COLO668 (cell line): Measurements from ENCODE around the gene DNAAF1.
"Not testable (repeated sequence)": the region's sequence is repeated elsewhere in the genome, so short reads cannot be mapped to it uniquely, and the experiment has no call there.

ENCODE experiments used
- DNase-seq: peaks from one replicate; lab custom pipeline; 2025; ENCODE audit not compliant: unreplicated experiment; lab: John Stamatoyannopoulos, UW

Gene DNAAF1

DNA sequence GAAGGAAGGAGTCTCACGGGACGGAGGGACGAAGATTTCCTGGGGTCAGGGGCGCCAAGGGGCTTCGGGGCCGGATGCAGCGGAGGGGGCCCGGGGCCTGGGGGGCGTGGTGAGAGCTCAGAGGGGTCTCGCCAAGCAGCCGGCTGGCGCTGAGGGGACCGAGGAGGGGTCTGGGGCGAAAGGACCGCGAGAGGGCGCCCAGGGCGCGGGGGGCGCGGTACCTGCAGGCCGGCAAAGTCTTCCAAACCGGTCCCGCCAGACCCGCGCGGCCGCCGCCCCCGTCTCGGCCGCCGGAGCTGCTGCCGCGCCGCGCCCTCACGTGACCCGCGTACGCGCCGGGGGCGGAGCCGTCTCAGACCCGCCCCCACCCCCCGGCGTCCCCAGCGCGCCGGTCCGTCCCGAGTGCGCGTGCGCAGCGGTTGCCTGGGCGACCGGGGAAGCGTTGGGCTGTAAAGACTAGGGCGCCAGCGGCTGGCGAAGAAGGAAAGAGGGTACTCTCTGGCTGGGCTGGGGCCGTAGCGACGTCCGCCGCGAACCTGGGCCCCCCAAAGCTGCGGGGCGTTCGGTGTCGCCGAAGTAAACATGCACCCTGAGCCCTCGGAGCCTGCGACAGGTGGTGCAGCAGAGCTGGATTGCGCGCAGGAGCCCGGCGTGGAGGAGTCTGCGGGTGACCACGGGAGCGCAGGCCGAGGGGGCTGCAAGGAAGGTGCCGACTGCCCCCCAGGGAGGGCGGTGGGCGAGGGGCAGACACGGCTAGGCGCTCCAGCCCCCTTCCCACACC is at the start of gene DNAAF1, which contains the start of gene HSDL1:
Gene DNAAF1, plus strand, starts transcription at position 450 of the 781 bp plus-strand sequence. Its CDS starts 133 bp downstream, at position 583.
Gene HSDL1, minus strand, starts transcription at position 319 of the 781 bp plus-strand sequence. CDS start 13,856 bp downstream, outside the sequence.
- DNase-seq: peak; percentile 94

- no peak for DNase-seq
Measured at GRCh38 chr16:84095466-84095865, 49.6 kb upstream of the DNAAF1 start.

DNA sequence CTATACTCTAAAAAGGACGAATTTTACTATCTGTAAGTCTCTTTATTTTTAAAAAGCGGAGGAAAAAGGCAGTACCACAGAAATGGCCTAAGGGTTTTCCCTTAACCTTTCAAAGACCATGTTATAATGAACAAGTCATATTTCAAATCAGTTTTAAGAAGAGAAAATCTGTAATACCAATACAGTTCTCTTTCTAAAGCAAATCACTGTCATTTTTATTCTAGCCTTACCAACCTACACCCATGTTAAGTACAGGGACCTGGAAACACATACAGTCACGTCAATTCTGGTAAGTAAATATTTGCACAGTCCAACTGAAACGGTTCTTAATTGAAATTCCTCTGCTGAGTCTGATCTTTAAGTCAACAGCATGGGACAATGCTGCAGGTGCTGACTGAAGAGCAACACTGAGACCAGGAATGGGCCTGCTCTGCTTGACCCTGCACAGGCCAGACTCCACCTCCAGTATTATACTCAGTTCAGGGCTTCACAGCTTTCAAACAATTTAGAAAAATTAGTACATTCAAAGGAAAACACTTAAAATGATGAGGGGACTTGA is 48.6 kb upstream of the DNAAF1 start:
- peak; percentile 43 for DNase-seq

DNA sequence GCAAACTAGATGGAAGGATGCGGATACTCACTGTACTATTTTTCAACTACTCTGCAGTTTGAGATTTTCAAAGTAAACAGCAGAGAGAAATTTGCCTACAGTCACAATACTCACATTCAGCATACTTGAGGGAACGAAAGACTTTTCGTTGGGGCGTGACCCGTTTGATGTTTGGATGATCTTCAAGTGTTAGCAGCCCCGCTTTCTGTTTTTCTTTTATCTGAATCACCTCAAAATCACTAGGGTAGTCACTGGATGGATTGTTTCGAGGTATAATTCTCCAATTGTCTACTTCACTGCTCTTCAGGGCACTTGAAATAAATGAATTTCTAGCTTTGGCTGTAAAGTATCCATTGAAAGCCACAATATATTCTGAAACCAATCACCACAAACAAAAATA is 46.2 kb upstream of the DNAAF1 start:
- DNase-seq: no peak

DNA sequence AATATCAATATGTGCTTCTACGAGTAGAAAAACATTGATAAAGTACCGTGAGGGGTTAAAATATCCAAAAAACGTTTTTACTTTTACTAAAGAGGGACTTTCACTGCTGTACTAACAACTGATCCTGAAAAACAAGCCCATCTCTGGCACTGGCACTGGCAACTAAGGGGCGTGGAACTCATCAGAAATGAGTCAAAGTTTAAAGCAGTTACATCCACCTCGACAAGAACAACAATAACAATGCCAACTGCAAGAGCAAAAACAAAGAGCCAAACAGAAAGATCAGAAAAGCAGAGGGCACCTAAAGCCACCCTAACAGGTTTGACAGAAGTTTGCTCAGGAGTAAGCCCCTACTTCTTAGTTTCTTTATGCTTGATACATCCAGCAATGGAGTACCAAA is 41.4 kb upstream of the DNAAF1 start:
- DNase-seq: no peak

- no peak for DNase-seq
Measured at GRCh38 chr16:84104231-84104630, 40.9 kb upstream of the DNAAF1 start.

GRCh38 chr16:84105301-84105815 is 39.8 kb upstream of the DNAAF1 start:
- no peak for DNase-seq

GRCh38 chr16:84105948-84106740 is 39.0 kb upstream of the DNAAF1 start:
- DNase-seq: no peak

- no peak for DNase-seq
Measured at GRCh38 chr16:84107921-84108320, 37.2 kb upstream of the DNAAF1 start.

- DNase-seq: no peak
Measured at GRCh38 chr16:84109598-84110335, 35.3 kb upstream of the DNAAF1 start.

DNA sequence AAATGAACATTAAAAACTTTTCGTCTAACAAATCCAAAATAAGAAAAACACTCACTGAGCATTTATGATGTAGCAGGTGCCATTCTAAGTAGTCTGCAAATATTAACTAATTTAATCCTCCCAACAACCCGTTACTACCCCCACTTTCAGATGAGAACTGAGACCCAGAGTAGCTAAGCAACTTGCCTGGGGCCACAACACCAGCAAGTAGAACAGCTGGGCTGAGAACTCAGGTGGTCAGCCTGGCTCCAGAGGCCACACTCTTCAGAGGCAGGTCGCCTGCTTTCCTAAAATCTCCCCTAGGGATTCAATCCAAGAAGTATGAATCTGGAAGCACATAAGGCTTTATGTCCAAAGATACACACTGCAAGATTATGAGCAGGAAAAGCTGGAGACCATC is 34.6 kb upstream of the DNAAF1 start:
- no peak for DNase-seq

DNA sequence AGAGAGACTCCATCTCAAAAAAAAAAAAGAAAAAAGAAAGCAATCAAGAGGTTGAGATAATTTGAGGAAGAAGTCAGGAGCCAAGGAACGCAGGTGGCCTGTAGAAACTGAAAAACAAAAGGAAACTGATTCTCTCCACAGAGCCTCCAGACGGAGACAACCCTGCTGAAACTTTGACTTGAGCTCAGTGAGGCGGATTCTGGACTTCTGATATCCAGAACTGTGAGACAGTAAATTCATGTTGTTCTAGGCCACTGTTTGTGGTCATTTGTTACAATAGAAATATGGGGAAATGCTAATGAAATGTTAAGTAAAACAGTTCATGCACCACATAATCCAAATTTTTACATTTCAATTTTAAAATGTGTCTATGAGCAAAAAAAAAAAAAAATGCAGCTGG is 33.6 kb upstream of the DNAAF1 start:
- DNase-seq: no peak

DNA sequence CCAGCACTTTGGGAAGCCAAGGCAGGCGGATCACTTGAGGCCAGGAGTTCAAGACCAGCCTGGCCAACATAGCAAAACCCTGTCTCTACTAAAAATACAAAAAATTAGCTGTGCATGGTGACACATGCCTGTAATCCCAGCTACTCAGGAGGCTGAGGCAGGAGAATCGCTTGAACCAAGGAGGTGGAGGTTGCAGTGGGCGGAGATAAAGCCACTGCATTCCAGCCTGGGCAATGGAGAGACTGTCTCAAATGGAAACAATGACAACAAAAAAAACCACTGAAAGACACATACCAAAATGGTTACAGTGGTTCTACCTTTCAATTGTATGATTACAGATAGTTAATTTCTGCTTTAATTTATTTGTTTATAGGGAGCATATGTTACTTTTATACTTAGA is 33.2 kb upstream of the DNAAF1 start:
- not testable (repeated sequence) for DNase-seq

- DNase-seq: peak; percentile 61
Measured at GRCh38 chr16:84115919-84116719, 29.0 kb upstream of the DNAAF1 start.

GRCh38 chr16:84116720-84117493 is 28.2 kb upstream of the DNAAF1 start, which contains the start of gene MBTPS1:
Gene MBTPS1 (minus strand): TSS chr16:84116942. CDS start chr16:84101783, 15,159 bp downstream.
- peak; percentile 99 for DNase-seq

DNA sequence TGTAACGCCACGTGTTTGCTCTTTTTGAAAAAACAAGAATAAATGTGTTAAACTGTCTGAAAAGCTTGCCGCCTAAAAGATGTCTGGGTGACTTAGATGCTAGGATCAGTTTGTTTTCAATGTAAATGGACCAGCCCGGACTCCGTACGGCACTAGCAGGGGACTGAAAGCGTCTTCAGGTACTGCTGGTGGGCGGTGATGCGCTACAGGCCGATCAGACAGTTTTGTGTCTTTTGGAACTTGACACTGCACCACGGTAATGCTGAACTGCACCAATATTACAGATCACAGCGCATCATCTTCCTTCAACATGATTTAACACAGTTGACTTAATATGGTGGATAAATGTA is 27.6 kb upstream of the DNAAF1 start:
- DNase-seq: peak; percentile 58

DNA sequence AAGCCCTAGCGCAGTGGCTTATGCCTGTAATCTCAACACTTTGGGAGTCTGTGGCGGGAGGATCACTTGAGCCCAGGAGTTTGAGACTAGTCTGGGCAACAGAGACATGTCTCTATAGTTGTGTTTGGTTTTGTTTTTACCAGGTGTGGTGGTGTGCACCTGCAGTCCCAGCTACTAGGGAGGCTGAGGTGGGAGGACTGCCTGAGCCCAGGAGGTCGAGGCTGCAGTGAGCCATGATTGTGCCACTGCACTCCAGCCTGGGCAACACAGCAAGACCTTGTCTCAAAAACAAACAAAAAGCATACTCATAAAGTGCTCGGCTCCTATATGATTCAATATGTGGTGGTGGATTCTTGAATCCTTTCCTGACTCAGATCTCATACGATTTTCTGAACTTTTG is 26.8 kb upstream of the DNAAF1 start:
- DNase-seq: not testable (repeated sequence)

- DNase-seq: peak; percentile 53
Measured at GRCh38 chr16:84119368-84119767, 25.7 kb upstream of the DNAAF1 start.

DNA sequence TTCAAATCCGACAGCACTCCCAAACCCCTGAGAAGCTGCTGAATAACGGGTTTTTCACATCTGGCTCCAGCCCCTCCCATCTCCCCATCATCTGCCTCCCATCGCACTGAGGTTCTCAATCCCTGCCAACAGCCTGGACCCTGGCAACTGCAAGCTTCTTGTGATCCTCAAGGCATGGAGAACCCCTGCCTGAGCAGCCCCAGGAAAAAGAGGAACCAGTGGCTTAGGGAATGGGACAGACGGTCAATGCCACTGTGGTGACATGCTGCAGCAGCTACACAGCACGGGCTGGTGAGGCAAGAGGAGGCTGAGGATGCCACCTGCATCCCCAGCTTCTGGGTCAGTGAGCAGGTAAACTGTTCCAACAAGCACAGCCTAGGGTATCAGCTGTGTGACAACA is 25.1 kb upstream of the DNAAF1 start:
- DNase-seq: no peak
